NOMO-1 treated with DMSO at 0.1 percent for 48 hours (cell line): ENCODE data around the gene LY9.
"Not testable (repeated sequence)": the region's sequence is repeated elsewhere in the genome, so short reads cannot be mapped to it uniquely, and the experiment has no call there.

Source experiments
- DNase-seq: peaks from one replicate; lab custom pipeline; 2025; ENCODE audit not compliant: unreplicated experiment; lab: John Stamatoyannopoulos, UW

Gene LY9

DNA sequence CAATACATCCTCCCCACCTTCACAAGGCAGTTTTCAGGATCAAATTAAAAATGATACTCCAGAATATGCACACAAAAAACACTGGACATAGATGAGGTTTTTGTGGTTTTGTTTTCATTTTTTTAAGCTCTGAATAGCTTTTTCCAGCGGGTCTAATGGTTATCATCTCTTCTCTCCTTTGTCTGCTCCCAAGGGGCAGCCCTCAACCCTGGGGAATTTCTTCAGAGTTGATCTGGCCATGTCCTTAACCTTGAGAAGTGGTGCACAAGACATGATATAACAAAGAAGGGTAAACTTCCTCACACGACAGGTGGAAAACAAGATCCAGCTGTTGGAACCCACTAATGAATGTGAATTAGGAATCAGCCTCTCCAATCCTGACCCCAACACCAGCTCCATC is 68.2 kb downstream of the LY9 start:
- DNase-seq, result no peak

DNA sequence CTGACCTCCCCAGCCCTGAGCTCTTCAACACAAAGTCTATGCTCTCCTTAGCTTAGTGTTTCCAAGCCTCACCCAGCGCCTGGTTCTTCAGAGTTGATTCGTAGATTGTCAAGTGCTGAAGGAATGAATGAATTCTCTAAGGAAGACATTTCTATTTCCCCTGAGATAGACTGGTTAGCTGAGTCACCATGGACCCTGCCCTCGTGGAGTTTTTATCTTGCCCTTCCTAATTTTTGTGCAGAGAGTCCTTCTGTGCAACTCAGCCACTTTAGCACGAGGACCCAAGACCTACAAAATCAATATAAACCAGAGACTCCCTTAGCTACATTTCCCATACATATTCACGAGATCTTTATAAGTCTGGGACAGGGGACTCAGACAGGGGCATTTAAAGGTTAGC is 69.4 kb downstream of the LY9 start:
- no peak for DNase-seq

DNA sequence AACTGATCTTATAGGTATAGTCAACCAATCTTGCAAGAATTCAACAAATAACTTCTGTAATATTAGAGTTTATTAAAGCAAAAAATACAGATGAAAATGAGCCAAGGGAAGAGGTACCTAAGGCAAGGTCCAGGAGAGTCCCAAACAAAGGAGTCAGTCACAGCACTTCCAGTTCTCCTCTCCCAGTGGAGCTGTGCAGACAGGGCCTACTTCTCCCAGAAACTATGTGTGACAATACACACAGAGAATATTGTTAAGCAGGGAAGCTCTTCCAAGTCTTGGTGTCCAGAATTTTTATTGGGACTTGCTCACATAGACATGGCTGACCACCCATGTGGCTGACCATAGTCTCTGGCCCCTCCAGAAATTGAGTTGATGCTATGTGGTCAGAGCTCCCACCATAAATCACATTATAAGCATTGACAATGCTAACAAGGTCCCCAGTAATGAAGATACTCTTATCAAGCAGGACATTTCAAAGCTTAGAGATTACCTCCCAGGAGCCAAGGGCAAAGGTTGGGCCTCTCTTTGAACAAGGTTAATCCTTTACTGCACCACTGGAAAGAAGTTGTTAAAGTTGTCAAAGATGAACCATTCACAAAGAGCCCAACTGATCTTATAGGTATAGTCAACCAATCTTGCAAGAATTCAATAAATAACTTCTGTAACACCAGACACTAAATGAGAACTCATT is 70.2 kb downstream of the LY9 start:
- DNase-seq, result no peak

DNA sequence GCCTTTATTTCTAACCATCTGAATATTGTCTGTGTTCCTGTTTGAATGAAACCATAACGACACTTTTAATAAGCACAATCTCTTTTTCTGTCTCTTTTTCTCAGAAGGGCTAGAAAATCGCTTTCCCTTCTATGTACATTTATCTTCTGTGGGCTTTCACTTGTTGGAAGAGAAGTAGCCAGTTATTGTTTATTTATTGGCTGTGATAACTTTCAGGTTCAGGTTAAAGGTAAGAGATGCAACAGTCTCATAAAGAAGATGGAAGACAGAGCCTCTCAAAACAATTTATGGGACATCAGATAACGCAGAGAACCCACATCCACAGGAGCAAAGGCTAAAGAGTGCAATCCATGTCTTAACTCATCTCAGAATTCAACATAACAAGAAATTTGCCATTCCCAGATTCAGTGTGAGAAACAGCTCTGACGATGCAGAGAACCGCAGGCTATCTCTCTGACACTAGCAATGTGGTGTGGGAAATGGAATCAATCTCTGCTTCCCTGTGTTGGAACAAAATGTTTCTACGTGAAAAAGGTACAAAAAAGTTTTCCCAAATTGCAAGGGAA is 70.8 kb downstream of the LY9 start:
- DNase-seq, result no peak

DNA sequence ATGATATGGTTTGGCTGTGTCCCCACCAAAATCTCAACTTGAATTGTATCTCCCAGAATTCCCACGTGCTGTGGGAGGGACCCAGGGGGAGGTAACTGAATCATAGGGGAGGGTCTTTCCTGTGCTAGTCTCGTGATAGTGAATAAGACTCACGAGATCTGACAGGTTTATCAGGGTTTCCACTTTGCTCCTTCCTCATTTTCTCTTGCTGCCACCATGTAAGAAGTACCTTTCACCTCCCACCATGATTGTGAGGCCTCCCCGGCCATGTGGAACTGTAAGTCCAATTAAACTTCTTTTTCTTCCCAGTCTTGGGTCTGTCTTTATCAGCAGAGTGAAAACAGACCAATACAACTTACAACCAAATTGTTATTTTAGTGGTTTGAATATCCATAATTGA is 71.7 kb downstream of the LY9 start:
- not testable (repeated sequence) for DNase-seq

DNA sequence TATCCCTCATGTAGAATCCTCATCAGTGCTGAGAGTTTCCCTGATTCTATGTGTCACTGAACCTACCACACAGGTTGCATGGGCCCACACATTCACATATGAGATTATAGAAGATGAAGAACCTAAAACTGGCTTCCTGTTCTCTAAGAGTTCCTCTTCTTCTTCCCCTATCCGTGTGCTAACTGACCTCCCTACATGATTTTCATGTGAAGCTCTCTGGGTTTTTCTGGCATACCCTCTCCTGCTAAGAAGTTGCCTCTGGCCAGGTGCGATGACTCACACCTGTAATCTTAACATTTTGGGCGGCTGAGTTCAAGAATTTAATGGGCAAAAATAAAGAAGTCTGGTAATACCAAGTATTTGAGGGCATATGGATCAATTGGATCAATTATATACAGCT is 72.2 kb downstream of the LY9 start:
- DNase-seq, result peak; percentile 89

DNA sequence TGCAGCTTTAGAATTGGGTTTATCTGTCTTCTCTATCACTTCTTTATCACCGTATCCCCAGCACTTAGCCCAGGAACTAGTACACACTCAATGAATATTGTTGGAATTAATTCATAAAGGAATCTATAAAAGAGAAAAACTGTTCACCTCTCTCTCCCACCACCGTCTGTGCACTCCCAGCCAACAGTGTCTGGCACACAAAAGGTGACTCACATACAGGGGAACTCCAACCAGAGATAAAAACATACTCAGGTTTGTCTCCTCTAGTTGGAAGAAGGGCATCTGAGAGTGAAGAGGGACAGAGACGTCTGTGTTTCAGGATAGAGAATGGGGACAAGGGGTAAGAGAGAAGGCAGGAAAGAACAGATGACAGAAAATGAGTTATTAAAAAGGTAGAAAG is 79.0 kb downstream of the LY9 start:
- no peak for DNase-seq

DNA sequence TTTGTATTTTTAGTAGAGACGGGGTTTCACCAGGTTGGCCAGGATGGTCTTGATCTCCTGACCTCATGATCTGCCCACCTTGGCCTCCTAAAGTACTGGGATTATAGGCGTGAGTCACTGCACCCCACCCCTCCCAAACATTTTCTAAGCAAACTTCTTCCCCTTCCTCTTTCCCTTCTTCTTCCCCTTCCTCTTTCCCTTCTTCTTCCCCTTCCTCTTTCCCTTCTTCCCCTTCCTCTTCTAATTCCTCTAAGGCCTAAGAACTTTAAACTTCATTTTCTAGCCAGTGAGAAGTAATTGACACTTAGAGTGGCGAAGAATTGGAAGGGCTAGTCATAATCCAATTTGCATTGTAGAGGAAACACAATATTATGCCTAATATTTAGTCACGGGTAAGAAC is 79.6 kb downstream of the LY9 start:
- DNase-seq, result peak; percentile 24

DNA sequence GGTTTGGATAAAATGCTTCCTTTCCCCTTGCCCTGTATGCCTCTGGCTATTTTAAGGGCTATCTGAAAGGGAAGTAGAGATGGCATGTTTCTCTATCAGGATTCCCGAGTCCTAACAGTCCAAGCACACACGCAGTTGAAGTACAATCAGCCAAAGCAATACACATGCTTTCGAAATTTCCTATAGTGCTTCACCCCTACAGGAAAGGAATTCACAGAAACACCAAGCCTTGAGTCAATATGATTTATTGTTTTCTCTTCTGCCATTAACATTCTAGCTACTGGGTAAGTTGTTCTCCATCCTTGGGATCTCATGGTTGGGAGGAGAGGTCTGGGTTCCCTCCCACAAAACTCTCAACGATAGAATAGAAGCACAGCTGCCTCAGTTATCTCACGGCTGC is 80.3 kb downstream of the LY9 start:
- no peak for DNase-seq

DNA sequence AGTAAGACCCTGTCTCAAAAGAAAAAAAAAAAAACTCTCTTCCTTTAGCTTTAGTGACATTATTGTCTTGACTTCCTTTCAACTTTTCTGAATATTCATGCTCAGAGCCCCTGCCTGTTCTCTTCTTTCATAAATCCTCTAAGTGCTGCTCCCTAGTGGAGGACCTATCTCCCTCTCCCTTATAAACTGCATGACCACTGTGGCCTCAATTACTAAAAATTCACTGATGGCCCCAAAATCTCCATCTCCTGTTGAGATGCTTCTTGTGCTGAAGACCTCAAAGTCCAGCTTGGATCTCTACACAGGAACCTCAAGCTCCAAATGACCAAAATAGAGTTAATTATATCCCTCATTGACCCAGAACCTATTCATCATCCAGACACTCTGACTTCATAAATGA is 81.2 kb downstream of the LY9 start:
- DNase-seq, result peak; percentile 17
